Measurements from ENCODE around the gene EPN1. TPM values are rescaled to one million over a fixed set of nuclear protein-coding genes. Genes with fewer than 3 reads are reported as not detected.

Gene EPN1
- total and polyA plus RNA-seq, 2 of the 8 experiments (the other 6 are each of a cell fraction or from before 2014, with no cell fraction given) = 49.6 to 200 TPM

DNA sequence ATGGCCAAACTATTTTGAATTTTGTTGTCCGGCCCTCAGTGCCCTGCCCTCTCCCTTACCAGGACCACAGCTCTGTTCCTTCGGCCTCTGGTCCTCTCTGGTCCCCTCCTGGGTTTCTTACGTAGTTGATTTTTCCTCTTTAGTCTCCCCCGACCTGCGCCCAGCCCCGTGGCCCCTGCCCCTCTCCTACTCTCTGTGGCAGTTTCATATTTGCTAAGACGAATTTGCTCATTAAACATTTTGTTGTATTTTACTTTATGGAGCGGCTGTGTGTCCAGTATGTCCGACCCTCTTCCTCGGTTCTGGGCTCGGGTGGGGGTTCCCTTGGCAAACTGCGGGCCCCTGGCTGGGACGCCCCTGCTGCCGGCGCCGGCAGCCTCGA, 576 bp upstream of the EPN1 start:
- no peak overlapping the region for H2BK5ac ChIP-seq (ENCODE audit: low read depth, low read length)
- no peak overlapping the region for H3K4ac ChIP-seq (replicated peaks; ENCODE audit: insufficient read length, low read depth, low read length)
- no peak overlapping the region for H3K18ac ChIP-seq (ENCODE audit: extremely low read depth, low read length)
- H4K20me1 ChIP-seq (replicated peaks in 1 of 2; ENCODE audit: control insufficient read depth in 1 of 2, insufficient read depth in 2 of 2, low read length in 2 of 2) = peaks cover 20 to 36% of the 10 kb centered on the region in 2 experiments
- ChIA-PET POLR2A (ENCODE audit: partially characterized antibody) (interaction anchor here (0.7 to 2.5 kb wide), 7 partner anchors 18 to 554 kb away, joined by 3 to 18 read pairs (median 4); partner anchors contain the start of genes U2AF2 and ZNF580), CTCF (ENCODE audit: partially characterized antibody) (interaction anchor here (0.6 kb wide), 1 partner anchor 25 kb away, joined by 3 read pairs; no protein-coding TSS in a partner anchor)
- no peak overlapping the region for H2BK15ac ChIP-seq (ENCODE audit: low read length)
- H4K8ac ChIP-seq (ENCODE audit: extremely low read depth, insufficient read depth, low read length) = no peak overlapping the region
- peaks cover 14 to 24% (median 22%) of the 10 kb centered on the region in 4 experiments for H3K36me3 ChIP-seq (ENCODE audit: control insufficient read depth in 2 of 4, insufficient read depth in 4 of 4, low read length in 3 of 4)
- no peak overlapping the region for H3K14ac ChIP-seq (ENCODE audit: insufficient read length)
- no peak overlapping the region for H3K23ac ChIP-seq (ENCODE audit: insufficient read length)
- peaks cover 0 to 11% (median 6%) of the 10 kb centered on the region in 4 experiments; a peak in 5 of 7 replicates for H3K4me1 ChIP-seq (replicated peaks in 1 of 4; ENCODE audit: control insufficient read depth in 3 of 4, insufficient read depth in 4 of 4, low read length in 3 of 4)
- FAIRE-seq = no peak
- peak overlapping the region; percentile 58 to 63 for H3K4me2 ChIP-seq (ENCODE audit: insufficient read depth in 1 of 2, low read depth in 2 of 2, low read length in 2 of 2)
- no peak overlapping the region for H2AFZ ChIP-seq (ENCODE audit: low read length)
- H3K56ac ChIP-seq (replicated peaks; ENCODE audit: insufficient read length, low read depth, low read length) = no peak overlapping the region
- H2BK20ac ChIP-seq (ENCODE audit: low read length) = no peak overlapping the region
- no peak overlapping the region for H2AK5ac ChIP-seq (ENCODE audit: low read depth, low read length)
- DNase-seq (ENCODE audit: low read depth in 1 of 2, low spot score in 2 of 2) = no peak
- H3K9ac ChIP-seq (replicated peaks in 1 of 4; ENCODE audit: extremely low read depth in 1 of 4, low read depth in 3 of 4, low read length in 3 of 4) = peak overlapping the region in 3 of 4 experiments; percentile 38 to 51 (median 50); a peak in 6 of 7 replicates
- no peak overlapping the region for H2BK120ac ChIP-seq (replicated peaks; ENCODE audit: low read depth, low read length)
- H3K79me2 ChIP-seq (ENCODE audit: control insufficient read depth in 1 of 2, insufficient read depth in 2 of 2, low read length in 2 of 2) = peaks cover 21 to 70% of the 10 kb centered on the region in 2 experiments
- H3K79me1 ChIP-seq (ENCODE audit: low read depth, low read length) = peaks cover 17% of the 10 kb centered on the region
- peaks cover 5% of the 10 kb centered on the region; the same call in 1 of the 2 replicates for H3K23me2 ChIP-seq (ENCODE audit: low read depth, low read length)
- no peak overlapping the region for H2BK12ac ChIP-seq (ENCODE audit: low read depth, low read length)
- no peak overlapping the region for H4K5ac ChIP-seq (ENCODE audit: insufficient read length, low read depth, low read length)
- WGBS, 2 experiments (ENCODE audit: extremely low coverage in 1 of 2, insufficient coverage in 1 of 2, insufficient read length in 1 of 2, insufficient replicate concordance in 2 of 2, low coverage in 1 of 2, low lambda C conversion rate in 2 of 2, missing lambda C conversion rate in 1 of 2) = 36% methylated on average over 15 of the region's 17 CpGs; no CpG with 5 or more reads in 1 of the 2 experiments
- no peaks in the 10 kb centered on the region for H3K27me3 ChIP-seq (replicated peaks in 1 of 4; ENCODE audit: control insufficient read depth in 3 of 4, extremely low read depth in 1 of 4, insufficient read depth in 3 of 4, low read length in 3 of 4)
- H3K4me3 ChIP-seq (ENCODE audit: extremely low read depth in 1 of 4, insufficient read depth in 2 of 4, low read depth in 3 of 4, low read length in 4 of 4) = peak overlapping the region; percentile 83 to 95 (median 92)
- TF ChIP-seq SP4 (IDR thresholded peaks at IDR 0.05; ENCODE audit: low read length) = no peak
- TF ChIP-seq SP1 (IDR thresholded peaks at IDR 0.05; ENCODE audit: low read depth, low read length) = 0 out of 2 replicates have a peak, but pooled peaks have one; percentile 14
- TF ChIP-seq CHD2 (IDR thresholded peaks at IDR 0.05; ENCODE audit: low read length) = no peak
- TF ChIP-seq HDAC6 (IDR thresholded peaks at IDR 0.05; ENCODE audit: low read depth, low read length) = no peak
- no peak overlapping the region for H3K27ac ChIP-seq (ENCODE audit: low read depth, low read length)
- H4K91ac ChIP-seq (replicated peaks; ENCODE audit: insufficient read length, low read length) = no peak overlapping the region
- no peaks in the 10 kb centered on the region for H3K9me3 ChIP-seq (ENCODE audit: insufficient read depth in 2 of 2, low read depth in 1 of 2, low read length in 1 of 2)

All from H1 (cell line).